ENCODE data around the gene IRX2.

IRX2 gene

GRCh38 chr5:2704111-2704510, 47.4 kb downstream of the IRX2 start:
- Histone ChIP-seq H3K36me3 (no peaks in the 10 kb centered on the region), H3K4me3 (ENCODE audit: low read depth, low read length) (no peak overlapping the region), H3K9me3 (no peaks in the 10 kb centered on the region; the same call in 1 of the 2 replicates), H3K27me3 (no peaks in the 10 kb centered on the region), H3K4me1 (no peaks in the 10 kb centered on the region)
- TF ChIP-seq CTCF (IDR thresholded peaks at IDR 0.05; ENCODE audit: low read depth, low read length) = no peak
- DNase-seq = no peak

- Histone ChIP-seq H3K4me1 (no peaks in the 10 kb centered on the region), H3K4me3 (ENCODE audit: low read depth, low read length) (no peak overlapping the region), H3K9me3 (no peaks in the 10 kb centered on the region; the same call in 1 of the 2 replicates), H3K27me3 (no peaks in the 10 kb centered on the region), H3K36me3 (no peaks in the 10 kb centered on the region)
- no peak for TF ChIP-seq CTCF (IDR thresholded peaks at IDR 0.05; ENCODE audit: low read depth, low read length)
- no peak for DNase-seq
Measured at GRCh38 chr5:2703615-2704014, 47.9 kb downstream of the IRX2 start.

GRCh38 chr5:2703041-2703440, 48.4 kb downstream of the IRX2 start:
- no peak for TF ChIP-seq CTCF (IDR thresholded peaks at IDR 0.05; ENCODE audit: low read depth, low read length)
- no peaks in the 10 kb centered on the region; the same call in 1 of the 2 replicates for H3K9me3 ChIP-seq
- H3K27me3 ChIP-seq = no peaks in the 10 kb centered on the region
- H3K4me1 ChIP-seq = no peaks in the 10 kb centered on the region
- H3K4me3 ChIP-seq (ENCODE audit: low read depth, low read length) = no peak overlapping the region
- no peaks in the 10 kb centered on the region for H3K36me3 ChIP-seq
- no peak for DNase-seq

- no peak for DNase-seq
- no peak for TF ChIP-seq CTCF (IDR thresholded peaks at IDR 0.05; ENCODE audit: low read depth, low read length)
- H3K9me3 ChIP-seq = no peaks in the 10 kb centered on the region; the same call in 1 of the 2 replicates
- no peaks in the 10 kb centered on the region for H3K27me3 ChIP-seq
- no peaks in the 10 kb centered on the region for H3K36me3 ChIP-seq
- H3K4me3 ChIP-seq (ENCODE audit: low read depth, low read length) = no peak overlapping the region
- H3K4me1 ChIP-seq = no peaks in the 10 kb centered on the region
Measured at GRCh38 chr5:2702096-2702879, 49.2 kb downstream of the IRX2 start.

- no peak for TF ChIP-seq CTCF (IDR thresholded peaks at IDR 0.05; ENCODE audit: low read depth, low read length)
- H3K27me3 ChIP-seq = no peaks in the 10 kb centered on the region
- DNase-seq = no peak
Measured at GRCh38 chr5:2701592-2701991, 49.9 kb downstream of the IRX2 start.

GRCh38 chr5:2700876-2701275, 50.6 kb downstream of the IRX2 start:
- Histone ChIP-seq H3K4me1 (no peaks in the 10 kb centered on the region), H3K4me3 (ENCODE audit: low read depth, low read length) (no peak overlapping the region), H3K36me3 (no peaks in the 10 kb centered on the region), H3K9me3 (no peaks in the 10 kb centered on the region; the same call in 1 of the 2 replicates), H3K27me3 (no peaks in the 10 kb centered on the region)
- no peak for TF ChIP-seq CTCF (IDR thresholded peaks at IDR 0.05; ENCODE audit: low read depth, low read length)
- DNase-seq = no peak

More at GRCh38 chr5:2701592-2701991, 49.9 kb downstream of the IRX2 start:
- Histone ChIP-seq H3K36me3 (no peaks in the 10 kb centered on the region), H3K9me3 (no peaks in the 10 kb centered on the region; the same call in 1 of the 2 replicates), H3K4me3 (ENCODE audit: low read depth, low read length) (no peak overlapping the region), H3K4me1 (no peaks in the 10 kb centered on the region)
